H9 (cell line): ENCODE data around the gene SULT2A1. TPM values are rescaled to one million over a fixed set of nuclear protein-coding genes. Genes with fewer than 3 reads are reported as not detected.

ENCODE experiments used
- DNase-seq: peaks from one replicate; pipeline ENCODE4 v3.0.0-alpha.2; 2017
- H2AFZ ChIP-seq: one replicate; pipeline ENCODE4 v1.6.1; 2013; ENCODE audit warnings: mild to moderate bottlenecking, low read length, control low read depth, moderate library complexity
- H2AK5ac ChIP-seq: 2 replicates; pipeline ENCODE4 v1.6.1; 2013; ENCODE audit warnings: low read length, control low read depth, mixed read lengths; ENCODE audit not compliant: insufficient read length
- H2BK120ac ChIP-seq: one replicate; pipeline ENCODE4 v1.6.1; 2013; ENCODE audit warnings: low read depth, mild to moderate bottlenecking, low read length, control low read depth, inconsistent platforms; ENCODE audit not compliant: poor library complexity, severe bottlenecking
- H2BK12ac ChIP-seq: 2 replicates; pipeline ENCODE4 v1.6.1; 2013; ENCODE audit warnings: low read length, control low read depth, mixed read lengths, low read depth; ENCODE audit not compliant: insufficient read length
- H2BK15ac ChIP-seq: 2 replicates; pipeline ENCODE4 v1.6.1; 2013; ENCODE audit warnings: low read depth, low read length, control low read depth
- H2BK20ac ChIP-seq: one replicate; pipeline ENCODE4 v1.6.1; 2013; ENCODE audit warnings: low read depth, mild to moderate bottlenecking, low read length, control low read depth, inconsistent platforms; ENCODE audit not compliant: poor library complexity, severe bottlenecking
- H2BK5ac ChIP-seq: 2 replicates; pipeline ENCODE4 v1.6.1; 2013; ENCODE audit warnings: low read length, control low read depth, mixed read lengths; ENCODE audit not compliant: insufficient read length
- H3K14ac ChIP-seq: 2 replicates; pipeline ENCODE4 v1.6.1; 2013; ENCODE audit warnings: low read length, control low read depth; ENCODE audit not compliant: insufficient read depth
- H3K18ac ChIP-seq: 2 replicates; pipeline ENCODE4 v1.6.1; 2013; ENCODE audit warnings: low read depth, mild to moderate bottlenecking, mixed read lengths, low read length, control low read depth; ENCODE audit not compliant: insufficient read length
- H3K23ac ChIP-seq: 2 replicates; pipeline ENCODE4 v1.6.1; 2013; ENCODE audit warnings: low read length, control low read depth, mixed read lengths, low read depth; ENCODE audit not compliant: insufficient read length
- H3K23me2 ChIP-seq: 2 replicates; pipeline ENCODE4 v1.6.1; 2013; ENCODE audit warnings: low read depth, mild to moderate bottlenecking, mixed read lengths, low read length, control low read depth; ENCODE audit not compliant: insufficient read length, poor library complexity, severe bottlenecking
- H3K27ac ChIP-seq: 2 replicates; pipeline ENCODE4 v1.5.1; 2013; ENCODE audit warnings: low read length, control low read depth, mixed read lengths, low read depth; ENCODE audit not compliant: insufficient read length
- H3K27me3 ChIP-seq: 2 replicates; pipeline ENCODE4 v1.6.1; 2013; ENCODE audit warnings: low read length, control low read depth, inconsistent platforms; ENCODE audit not compliant: insufficient read depth
- H3K4ac ChIP-seq: 2 replicates; pipeline ENCODE4 v1.6.1; 2013; ENCODE audit warnings: low read depth, mild to moderate bottlenecking, control low read depth, inconsistent platforms, low read length, moderate library complexity
- H3K4me1 ChIP-seq: 2 replicates; pipeline ENCODE4 v1.6.1; 2013; ENCODE audit warnings: low read length, control low read depth, inconsistent platforms; ENCODE audit not compliant: insufficient read depth
- H3K4me2 ChIP-seq: 2 replicates; pipeline ENCODE4 v1.6.1; 2013; ENCODE audit warnings: low read length, control low read depth, mixed read lengths; ENCODE audit not compliant: insufficient read length, insufficient read depth
- H3K56ac ChIP-seq: 2 replicates; pipeline ENCODE4 v1.6.1; 2013; ENCODE audit warnings: low read depth, mild to moderate bottlenecking, mixed read lengths, low read length, control low read depth; ENCODE audit not compliant: insufficient read length
- H3K79me1 ChIP-seq: 2 replicates; pipeline ENCODE4 v1.6.1; 2013; ENCODE audit warnings: low read depth, mild to moderate bottlenecking, moderate library complexity, low read length, control low read depth, inconsistent platforms; ENCODE audit not compliant: insufficient read depth, poor library complexity, severe bottlenecking
- H3K79me2 ChIP-seq: 2 replicates; pipeline ENCODE4 v1.6.1; 2013; ENCODE audit warnings: low read length, control low read depth, inconsistent platforms; ENCODE audit not compliant: insufficient read depth
- H3K9ac ChIP-seq: 2 replicates; pipeline ENCODE4 v1.6.1; 2013; ENCODE audit warnings: low read length, control low read depth, mixed read lengths; ENCODE audit not compliant: insufficient read length; ENCODE audit errors: extremely low read depth
- H3K9me3 ChIP-seq: one replicate; pipeline ENCODE4 v1.6.1; 2013; ENCODE audit warnings: low read depth, low read length, inconsistent platforms; ENCODE audit not compliant: control insufficient read depth
- H3T11ph ChIP-seq: one replicate; pipeline ENCODE4 v1.6.1; 2013; ENCODE audit warnings: mild to moderate bottlenecking, low read length, control low read depth, inconsistent platforms
- H4K20me1 ChIP-seq: one replicate; pipeline ENCODE4 v1.6.1; 2013; ENCODE audit not compliant: control insufficient read depth, insufficient read length, insufficient read depth
- H4K5ac ChIP-seq: 2 replicates; pipeline ENCODE4 v1.6.1; 2013; ENCODE audit warnings: low read depth, mild to moderate bottlenecking, mixed read lengths, low read length, control low read depth; ENCODE audit not compliant: insufficient read length
- H4K8ac ChIP-seq: replicated peaks from 2 replicates; pipeline ENCODE4 v1.6.1; 2013; ENCODE audit warnings: low read length, control low read depth, mixed read lengths, low read depth; ENCODE audit not compliant: insufficient read length
- H4K91ac ChIP-seq: 2 replicates; pipeline ENCODE4 v1.6.1; 2013; ENCODE audit warnings: low read depth, mild to moderate bottlenecking, moderate library complexity, mixed read lengths, low read length, control low read depth; ENCODE audit not compliant: insufficient read length
- H3K27ac Mint-ChIP-seq, 3 experiments: 2 replicates in 2 of 3; 3 replicates in 1 of 3; pipeline ENCODE4 v1.8.0; 2020 to 2021; ENCODE audit warnings: mixed read lengths in 3 of 3, mild to moderate bottlenecking in 1 of 3, moderate library complexity in 1 of 3
- H3K27me3 Mint-ChIP-seq: 2 replicates; pipeline ENCODE4 v1.8.0; 2021; ENCODE audit warnings: low read depth, mild to moderate bottlenecking, moderate library complexity, mixed read lengths
- H3K36me3 Mint-ChIP-seq, 3 experiments: 2 replicates in 2 of 3; 3 replicates in 1 of 3; pipeline ENCODE4 v1.8.0; 2020 to 2021; ENCODE audit warnings: low read depth in 3 of 3, mixed read lengths in 3 of 3; ENCODE audit not compliant: insufficient read depth in 1 of 3
- H3K4me1 Mint-ChIP-seq, 2 experiments: 2 replicates each; pipeline ENCODE4 v1.8.0; 2020; ENCODE audit warnings: mixed read lengths in 2 of 2
- H3K4me3 Mint-ChIP-seq, 2 experiments: 2 replicates in 1 of 2; 3 replicates in 1 of 2; pipeline ENCODE4 v1.8.0; 2020 to 2021; ENCODE audit warnings: mild to moderate bottlenecking in 2 of 2, mixed read lengths in 2 of 2, moderate library complexity in 1 of 2
- H3K9me3 Mint-ChIP-seq, 2 experiments: 2 replicates in 1 of 2; 3 replicates in 1 of 2; pipeline ENCODE4 v1.8.0; 2020; ENCODE audit warnings: mild to moderate bottlenecking in 2 of 2, mixed read lengths in 2 of 2, moderate library complexity in 1 of 2
- CTCF ChIP-seq: fragments of 200-600 bp; sonication (generic); conservative IDR thresholded peaks from 3 replicates; pipeline ENCODE4 v1.8.0; 2021; ENCODE audit warnings: antibody characterized with exemption, mild to moderate bottlenecking
- WGBS: extraction: QIAGEN DNeasy Blood & Tissue Kit; methylation state at CpG from one replicate; pipeline ENCODE4 v1.1.7; 2013; ENCODE audit warnings: missing lambda C conversion rate, low lambda C conversion rate, mixed read lengths; ENCODE audit not compliant: insufficient read length; ENCODE audit errors: extremely low coverage; 5-methylcytosine and 5-hydroxymethylcytosine counted together
- total RNA-seq: library from RNA; stranded (reverse); gene quantifications from 2 replicates; pipeline ENCODE4 v1.2.1, GENCODE V29; 2021

SULT2A1 gene
- total RNA-seq, 1 experiment from 2014 or later: not detected

DNA sequence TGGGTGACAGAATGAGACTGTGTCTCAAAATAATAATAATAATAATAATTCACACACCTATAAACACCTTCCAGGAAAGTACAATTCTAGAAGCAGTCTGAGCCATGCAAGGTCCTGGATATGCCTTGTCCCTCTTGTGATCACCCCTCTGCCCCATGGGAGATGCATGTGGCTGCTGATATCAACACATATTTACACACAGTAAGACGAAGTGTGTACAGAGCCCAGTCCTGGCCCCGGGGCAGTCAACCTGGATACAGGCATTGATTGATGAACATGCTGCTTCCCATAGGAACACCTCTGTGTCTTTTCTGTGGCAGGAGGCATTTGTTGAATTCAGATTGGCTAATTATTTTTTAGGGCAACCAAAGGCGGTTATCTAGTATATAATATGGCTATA, 3.2 kb downstream of the SULT2A1 start:
- Histone ChIP-seq H3K23me2 (no peaks in the 10 kb centered on the region), H3K14ac (no peak overlapping the region), H3K56ac (no peak overlapping the region), H3K27ac (no peak overlapping the region), H4K8ac (no peak overlapping the region), H3K9me3 (no peaks in the 10 kb centered on the region), H3K4me1 (no peaks in the 10 kb centered on the region), H2AK5ac (no peak overlapping the region), H3K23ac (no peak overlapping the region), H2AFZ (no peak overlapping the region), H3T11ph (no peak overlapping the region), H2BK12ac (no peak overlapping the region), H4K20me1 (no peaks in the 10 kb centered on the region), H4K5ac (no peak overlapping the region), H3K18ac (no peak overlapping the region), H2BK15ac (no peak overlapping the region), H4K91ac (no peak overlapping the region), H3K4ac (no peak overlapping the region), H3K4me2 (no peak overlapping the region), H2BK20ac (no peak overlapping the region), H2BK120ac (no peak overlapping the region), H3K79me1 (no peaks in the 10 kb centered on the region), H3K79me2 (no peaks in the 10 kb centered on the region), H2BK5ac (no peak overlapping the region), H3K9ac (no peak overlapping the region), H3K27me3 (no peaks in the 10 kb centered on the region)
- Mint-ChIP-seq H3K36me3 (peaks cover 0 to 4% (median 0%) of the 10 kb centered on the region in 3 experiments; a peak in 2 of 7 replicates), H3K4me3 (no peak overlapping the region), H3K27me3 (no peaks in the 10 kb centered on the region; the same call in none of the 2 replicates), H3K9me3 (peaks cover 2 to 4% of the 10 kb centered on the region in 2 experiments; a peak in 1 of 5 replicates), H3K4me1 (peaks cover 6 to 8% of the 10 kb centered on the region in 2 experiments; a peak in 2 of 4 replicates), H3K27ac (no peak overlapping the region)
- no CpG with 5 or more reads among the region's 3 CpGs for WGBS
- no peak for TF ChIP-seq CTCF
- no peak for DNase-seq
